Stimulated activated effector memory CD8-positive, alpha-beta T cell treated with anti-CD3 and anti-CD28 coated beads, Interleukin-12 subunit alpha, Interleukin-12 subunit beta, amount 100 ng/mL, for 72 hours (primary cell): ENCODE results near the gene ITPRID1.

Experiments
- ATAC-seq: fragments of 150-1000 bp; cut with Tn5 transposase; 2 replicates; pipeline ENCODE4 v1.10.0; 2021
- DNase-seq, 2 donors: peaks; one replicate each; pipeline ENCODE4 v3.0.0; 2021 to 2022; ENCODE audit warnings: low spot score in 2 of 2
- H3K27ac Mint-ChIP-seq: one replicate; pipeline ENCODE4 v1.8.0; 2022; ENCODE audit warnings: mild to moderate bottlenecking, mixed read lengths
- H3K36me3 Mint-ChIP-seq: one replicate; pipeline ENCODE4 v1.8.0; 2022; ENCODE audit warnings: mild to moderate bottlenecking, mixed read lengths
- H3K4me1 Mint-ChIP-seq: one replicate; pipeline ENCODE4 v1.8.0; 2022; ENCODE audit warnings: mixed read lengths
- H3K4me3 Mint-ChIP-seq: one replicate; pipeline ENCODE4 v1.8.0; 2022; ENCODE audit warnings: mild to moderate bottlenecking, mixed read lengths
- H3K9me3 Mint-ChIP-seq: one replicate; pipeline ENCODE4 v1.8.0; 2022; ENCODE audit warnings: mixed read lengths

ITPRID1 gene

GRCh38 chr7:31550432-31550831 lies 36.5 kb downstream of the ITPRID1 start:
- H3K36me3 Mint-ChIP-seq = no peaks in the 10 kb centered on the region
- no peak for DNase-seq
- no peak for ATAC-seq
- H3K27ac Mint-ChIP-seq = no peak overlapping the region
- no peaks in the 10 kb centered on the region for H3K4me1 Mint-ChIP-seq
- H3K4me3 Mint-ChIP-seq = no peak overlapping the region
- H3K9me3 Mint-ChIP-seq = no peaks in the 10 kb centered on the region

- ATAC-seq = no peak
- Mint-ChIP-seq H3K27ac (no peak overlapping the region), H3K36me3 (no peaks in the 10 kb centered on the region), H3K9me3 (no peaks in the 10 kb centered on the region), H3K4me1 (no peaks in the 10 kb centered on the region), H3K4me3 (no peak overlapping the region)
- no peak for DNase-seq
Observed at GRCh38 chr7:31553661-31554081, 39.8 kb downstream of the ITPRID1 start.

GRCh38 chr7:31562002-31562401 lies 48.1 kb downstream of the ITPRID1 start:
- H3K4me3 Mint-ChIP-seq = no peak overlapping the region
- ATAC-seq (no peak), DNase-seq (no peak)
- peaks cover 19% of the 10 kb centered on the region for H3K9me3 Mint-ChIP-seq
- H3K36me3 Mint-ChIP-seq = no peaks in the 10 kb centered on the region
- no peaks in the 10 kb centered on the region for H3K4me1 Mint-ChIP-seq
- H3K27ac Mint-ChIP-seq = no peak overlapping the region

- ATAC-seq = no peak
- H3K9me3 Mint-ChIP-seq = peaks cover 22% of the 10 kb centered on the region
- H3K27ac Mint-ChIP-seq = no peak overlapping the region
Observed at GRCh38 chr7:31563522-31563921, 49.6 kb downstream of the ITPRID1 start.

GRCh38 chr7:31563951-31564350 lies 50.1 kb downstream of the ITPRID1 start:
- H3K9me3 Mint-ChIP-seq = peaks cover 22% of the 10 kb centered on the region
- H3K4me3 Mint-ChIP-seq = no peak overlapping the region
- DNase-seq = no peak
- no peaks in the 10 kb centered on the region for H3K36me3 Mint-ChIP-seq
- no peak overlapping the region for H3K27ac Mint-ChIP-seq
- no peak for ATAC-seq
- no peaks in the 10 kb centered on the region for H3K4me1 Mint-ChIP-seq

More at GRCh38 chr7:31563522-31563921, 49.6 kb downstream of the ITPRID1 start:
- no peaks in the 10 kb centered on the region for H3K4me1 Mint-ChIP-seq
- no peaks in the 10 kb centered on the region for H3K36me3 Mint-ChIP-seq
- no peak overlapping the region for H3K4me3 Mint-ChIP-seq
- no peak for DNase-seq

- Mint-ChIP-seq H3K36me3 (no peaks in the 10 kb centered on the region), H3K4me3 (no peak overlapping the region), H3K4me1 (no peaks in the 10 kb centered on the region), H3K27ac (no peak overlapping the region), H3K9me3 (peaks cover 20% of the 10 kb centered on the region)
- ATAC-seq (no peak), DNase-seq (no peak)
Observed at GRCh38 chr7:31564661-31565060, 50.8 kb downstream of the ITPRID1 start.

- H3K27ac Mint-ChIP-seq = no peak overlapping the region
- no peaks in the 10 kb centered on the region for H3K4me1 Mint-ChIP-seq
- ATAC-seq (no peak), DNase-seq (no peak)
- peaks cover 3% of the 10 kb centered on the region for H3K9me3 Mint-ChIP-seq
- no peaks in the 10 kb centered on the region for H3K36me3 Mint-ChIP-seq
- no peak overlapping the region for H3K4me3 Mint-ChIP-seq
Observed at GRCh38 chr7:31569528-31569927, 55.6 kb downstream of the ITPRID1 start.

GRCh38 chr7:31583526-31583925 lies 69.6 kb downstream of the ITPRID1 start:
- H3K4me1 Mint-ChIP-seq = no peaks in the 10 kb centered on the region

GRCh38 chr7:31583942-31584341 lies 70.1 kb downstream of the ITPRID1 start:
- DNase-seq (no peak), ATAC-seq (no peak)
- Mint-ChIP-seq H3K36me3 (no peaks in the 10 kb centered on the region), H3K27ac (no peak overlapping the region), H3K9me3 (peaks cover 2% of the 10 kb centered on the region), H3K4me3 (no peak overlapping the region), H3K4me1 (no peaks in the 10 kb centered on the region)

More at GRCh38 chr7:31583526-31583925, 69.6 kb downstream of the ITPRID1 start:
- no peak overlapping the region for H3K4me3 Mint-ChIP-seq
- no peak for DNase-seq
- ATAC-seq = no peak
- no peaks in the 10 kb centered on the region for H3K36me3 Mint-ChIP-seq
- H3K9me3 Mint-ChIP-seq = peaks cover 4% of the 10 kb centered on the region
- H3K27ac Mint-ChIP-seq = no peak overlapping the region

GRCh38 chr7:31595390-31595789 lies 81.5 kb downstream of the ITPRID1 start:
- Mint-ChIP-seq H3K27ac (no peak overlapping the region), H3K9me3 (peaks cover 7% of the 10 kb centered on the region), H3K4me3 (no peak overlapping the region), H3K4me1 (no peaks in the 10 kb centered on the region), H3K36me3 (no peaks in the 10 kb centered on the region)
- no peak for DNase-seq
- no peak for ATAC-seq

GRCh38 chr7:31602041-31602625 lies 88.2 kb downstream of the ITPRID1 start:
- Mint-ChIP-seq H3K9me3 (peaks cover 6% of the 10 kb centered on the region), H3K4me3 (no peak overlapping the region), H3K27ac (no peak overlapping the region), H3K36me3 (no peaks in the 10 kb centered on the region), H3K4me1 (no peaks in the 10 kb centered on the region)
- ATAC-seq (no peak), DNase-seq (no peak)

GRCh38 chr7:31603046-31603445 lies 89.2 kb downstream of the ITPRID1 start:
- no peak overlapping the region for H3K27ac Mint-ChIP-seq

GRCh38 chr7:31613604-31614003 lies 99.7 kb downstream of the ITPRID1 start:
- DNase-seq = no peak
- no peak overlapping the region for H3K4me3 Mint-ChIP-seq
- peaks cover 8% of the 10 kb centered on the region for H3K9me3 Mint-ChIP-seq
- H3K4me1 Mint-ChIP-seq = no peaks in the 10 kb centered on the region
- no peaks in the 10 kb centered on the region for H3K36me3 Mint-ChIP-seq
- ATAC-seq = no peak
- no peak overlapping the region for H3K27ac Mint-ChIP-seq

More at GRCh38 chr7:31603046-31603445, 89.2 kb downstream of the ITPRID1 start:
- ATAC-seq (no peak), DNase-seq (no peak)
- no peaks in the 10 kb centered on the region for H3K36me3 Mint-ChIP-seq
- no peaks in the 10 kb centered on the region for H3K4me1 Mint-ChIP-seq
- H3K4me3 Mint-ChIP-seq = no peak overlapping the region
- H3K9me3 Mint-ChIP-seq = peaks cover 8% of the 10 kb centered on the region

GRCh38 chr7:31633467-31633866 lies 119.6 kb downstream of the ITPRID1 start:
- ATAC-seq = no peak
- Mint-ChIP-seq H3K9me3 (peaks cover 13% of the 10 kb centered on the region), H3K4me3 (no peak overlapping the region), H3K27ac (no peak overlapping the region), H3K4me1 (no peaks in the 10 kb centered on the region), H3K36me3 (no peaks in the 10 kb centered on the region)
- no peak for DNase-seq

- no peak for ATAC-seq
- DNase-seq = no peak
- Mint-ChIP-seq H3K4me3 (no peak overlapping the region), H3K27ac (no peak overlapping the region), H3K4me1 (no peaks in the 10 kb centered on the region), H3K36me3 (no peaks in the 10 kb centered on the region), H3K9me3 (peaks cover 13% of the 10 kb centered on the region)
Observed at GRCh38 chr7:31633894-31634494, 120.1 kb downstream of the ITPRID1 start.

GRCh38 chr7:31640381-31640780 lies 126.5 kb downstream of the ITPRID1 start:
- DNase-seq = no peak
- Mint-ChIP-seq H3K9me3 (peaks cover 10% of the 10 kb centered on the region), H3K36me3 (no peaks in the 10 kb centered on the region), H3K4me3 (no peak overlapping the region), H3K4me1 (no peaks in the 10 kb centered on the region), H3K27ac (no peak overlapping the region)
- no peak for ATAC-seq
